ENCODE measurements around the gene CHIA. TPM values are rescaled to one million over a fixed set of nuclear protein-coding genes. Genes with fewer than 3 reads are reported as not detected.

The CHIA gene
- total and polyA plus RNA-seq, 8 donors = 3.9 to 604 (median 23.2) TPM; not detected in 1

DNA sequence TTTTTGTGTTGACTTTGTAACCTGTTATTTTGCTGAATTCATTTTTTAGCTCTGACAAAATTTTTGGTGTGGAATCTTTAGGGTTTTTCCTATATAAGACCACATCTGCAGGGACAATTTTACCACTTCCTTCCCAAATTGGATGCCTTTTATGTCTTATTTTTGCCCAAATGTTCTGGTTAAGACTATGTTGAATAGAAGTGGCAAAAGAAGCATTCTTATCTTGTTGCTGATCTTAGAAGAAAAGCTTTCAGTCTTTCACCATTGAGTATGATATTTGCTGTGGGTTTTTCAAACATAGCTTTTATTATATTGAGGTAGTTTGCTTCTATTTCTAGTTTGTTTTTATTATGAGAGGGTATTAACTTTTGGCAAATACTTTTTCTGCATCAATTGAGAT is 3.7 kb downstream of the CHIA start:
- Histone ChIP-seq H3K9me3 (no peaks in the 10 kb centered on the region), H3K36me3 (no peaks in the 10 kb centered on the region), H3K27me3 (no peaks in the 10 kb centered on the region), H3K4me1 (no peaks in the 10 kb centered on the region), H3K4me3 (no peak overlapping the region), H3K27ac (no peak overlapping the region)
- no peak for DNase-seq
- intact Hi-C loops (cut with DNase I; ENCODE audit: low total_unique reads) = no loop called here
- TF ChIP-seq EP300 (IDR thresholded peaks at IDR 0.05) (no peak), POLR2A (IDR thresholded peaks at IDR 0.05) (no peak), POLR2AphosphoS5 (IDR thresholded peaks at IDR 0.05) (no peak)
- TF ChIP-seq, protein P1, sequence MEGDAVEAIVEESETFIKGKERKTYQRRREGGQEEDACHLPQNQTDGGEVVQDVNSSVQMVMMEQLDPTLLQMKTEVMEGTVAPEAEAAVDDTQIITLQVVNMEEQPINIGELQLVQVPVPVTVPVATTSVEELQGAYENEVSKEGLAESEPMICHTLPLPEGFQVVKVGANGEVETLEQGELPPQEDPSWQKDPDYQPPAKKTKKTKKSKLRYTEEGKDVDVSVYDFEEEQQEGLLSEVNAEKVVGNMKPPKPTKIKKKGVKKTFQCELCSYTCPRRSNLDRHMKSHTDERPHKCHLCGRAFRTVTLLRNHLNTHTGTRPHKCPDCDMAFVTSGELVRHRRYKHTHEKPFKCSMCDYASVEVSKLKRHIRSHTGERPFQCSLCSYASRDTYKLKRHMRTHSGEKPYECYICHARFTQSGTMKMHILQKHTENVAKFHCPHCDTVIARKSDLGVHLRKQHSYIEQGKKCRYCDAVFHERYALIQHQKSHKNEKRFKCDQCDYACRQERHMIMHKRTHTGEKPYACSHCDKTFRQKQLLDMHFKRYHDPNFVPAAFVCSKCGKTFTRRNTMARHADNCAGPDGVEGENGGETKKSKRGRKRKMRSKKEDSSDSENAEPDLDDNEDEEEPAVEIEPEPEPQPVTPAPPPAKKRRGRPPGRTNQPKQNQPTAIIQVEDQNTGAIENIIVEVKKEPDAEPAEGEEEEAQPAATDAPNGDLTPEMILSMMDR (IDR thresholded peaks at IDR 0.05) = no peak

DNA sequence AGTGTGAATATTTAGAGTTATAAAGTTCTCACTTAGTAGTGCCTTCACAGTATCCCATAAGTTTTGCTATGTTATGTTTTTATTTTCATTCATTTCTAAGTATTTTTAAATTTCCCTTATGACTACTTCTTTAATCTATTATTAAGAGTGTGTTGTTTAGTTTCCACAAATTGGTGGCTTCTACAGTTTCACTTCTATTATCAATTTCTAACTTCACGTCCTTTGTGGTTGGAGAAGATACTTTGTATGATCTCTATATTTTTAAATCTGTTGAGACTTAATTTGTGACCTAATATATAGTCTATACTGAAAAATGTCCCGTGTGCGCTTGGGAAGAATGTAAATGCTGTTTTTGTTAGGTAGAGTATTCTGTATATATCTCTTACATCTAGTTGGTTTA is 11.7 kb downstream of the CHIA start:
- Histone ChIP-seq H3K9me3 (peaks cover 0 to 10% (median 0%) of the 10 kb centered on the region in 4 donors), H3K27me3 (no peaks in the 10 kb centered on the region), H3K27ac (no peak overlapping the region), H3K36me3 (no peaks in the 10 kb centered on the region), H3K4me3 (no peak overlapping the region), H3K4me1 (no peaks in the 10 kb centered on the region)
- intact Hi-C loops (cut with DNase I; ENCODE audit: low total_unique reads) = no loop called here
- 69 to 89% (median 86%) methylated on average over 3 of the region's 3 CpGs for WGBS, 5 donors
- no peak for TF ChIP-seq EP300 (IDR thresholded peaks at IDR 0.05)
- no peak for TF ChIP-seq POLR2AphosphoS5 (IDR thresholded peaks at IDR 0.05)
- no peak for TF ChIP-seq POLR2A (IDR thresholded peaks at IDR 0.05)
- TF ChIP-seq, protein P1 (IDR thresholded peaks at IDR 0.05) = no peak
- DNase-seq = no peak

DNA sequence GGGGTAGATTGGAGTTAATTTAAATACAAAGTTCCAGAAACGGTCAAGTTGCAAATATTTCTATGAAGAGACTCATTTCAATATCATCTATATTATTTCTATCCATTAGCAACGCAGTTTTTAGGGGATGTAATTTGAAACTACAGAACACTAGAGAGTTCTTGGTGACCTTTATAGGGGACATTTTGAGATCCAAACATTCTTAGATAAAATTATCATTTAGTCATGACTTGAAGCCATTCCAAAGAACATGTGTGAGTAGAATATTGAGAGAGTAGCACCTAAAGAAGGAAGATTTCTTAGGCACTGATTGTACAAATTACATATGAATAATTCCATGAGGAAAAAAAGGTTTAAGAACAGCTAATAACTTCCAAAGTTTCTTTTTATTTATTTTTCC is 19.0 kb downstream of the CHIA start:
- Histone ChIP-seq H3K4me3 (no peak overlapping the region), H3K27me3 (no peaks in the 10 kb centered on the region), H3K9me3 (peaks cover 0 to 1% (median 0%) of the 10 kb centered on the region in 4 donors), H3K4me1 (peaks cover 0 to 4% (median 0%) of the 10 kb centered on the region in 4 donors), H3K36me3 (no peaks in the 10 kb centered on the region), H3K27ac (peak overlapping the region in 1 of 5 donors; percentile 16)
- no peak for DNase-seq
- 17 to 36% (median 28%) methylated on average over 2 of the region's 2 CpGs for WGBS, 5 donors
- TF ChIP-seq POLR2AphosphoS5 (IDR thresholded peaks at IDR 0.05) (no peak), POLR2A (IDR thresholded peaks at IDR 0.05) (no peak), EP300 (IDR thresholded peaks at IDR 0.05) (no peak)
- TF ChIP-seq, protein P1 (IDR thresholded peaks at IDR 0.05) = no peak
- intact Hi-C loops (cut with DNase I; ENCODE audit: low total_unique reads) = no loop called here

DNA sequence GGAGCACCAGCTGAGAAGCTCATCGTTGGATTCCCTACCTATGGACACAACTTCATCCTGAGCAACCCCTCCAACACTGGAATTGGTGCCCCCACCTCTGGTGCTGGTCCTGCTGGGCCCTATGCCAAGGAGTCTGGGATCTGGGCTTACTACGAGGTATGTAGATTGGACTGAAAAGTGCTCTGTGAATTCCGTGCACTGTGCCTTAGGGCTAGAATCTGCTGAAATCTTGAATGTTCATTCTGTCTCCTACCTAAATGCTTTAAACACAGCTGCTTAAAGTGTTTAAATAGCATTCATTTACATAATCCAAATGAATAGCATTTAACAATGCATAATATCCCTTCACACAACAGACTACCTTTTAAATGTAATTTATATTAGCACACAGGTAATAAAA is 27.9 kb downstream of the CHIA start:
- TF ChIP-seq POLR2AphosphoS5 (IDR thresholded peaks at IDR 0.05) (no peak), EP300 (IDR thresholded peaks at IDR 0.05) (no peak), POLR2A (IDR thresholded peaks at IDR 0.05) (no peak)
- TF ChIP-seq, protein P1 (IDR thresholded peaks at IDR 0.05) = no peak
- Histone ChIP-seq H3K36me3 (no peaks in the 10 kb centered on the region), H3K9me3 (no peaks in the 10 kb centered on the region), H3K4me1 (no peaks in the 10 kb centered on the region), H3K27ac (no peak overlapping the region), H3K4me3 (no peak overlapping the region), H3K27me3 (no peaks in the 10 kb centered on the region)
- 68 to 80% (median 75%) methylated on average over 2 to 3 of the region's 3 CpGs for WGBS, 5 donors
- no peak for DNase-seq
- intact Hi-C loops (cut with DNase I; ENCODE audit: low total_unique reads) = no loop called here
